GM12878 (cell line): Measurements from ENCODE around the gene MAST2. TPM values are rescaled to one million over a fixed set of nuclear protein-coding genes. Genes with fewer than 3 reads are reported as not detected.

Experiments
- ATAC-seq: fragments of 200-7000 bp; cut with Tn5 transposase; 3 replicates; pipeline ENCODE4 v1.9.1; 2020; ENCODE audit warnings: mild to moderate bottlenecking, moderate library complexity
- BruUV-seq: library from RNA; stranded (reverse); fragments of 400-500 nt; replicated peaks from 2 replicates; lab custom pipeline; 2021; lab: Mats Ljungman, UMichigan
- CTCF ChIA-PET: fragments of 300-600 bp; sonication (Branson Sonifier 250); formaldehyde crosslinking; extraction: SDS; loops from one replicate; lab custom pipeline; 2021; ENCODE audit warnings: inconsistent platforms; lab: Yijun Ruan, JAX
- POLR2A ChIA-PET: fragments of 350-600 bp; formaldehyde crosslinking; extraction: SDS; loops from one replicate; lab custom pipeline; 2021; ENCODE audit warnings: inconsistent platforms; lab: Charles Lee
- RAD21 ChIA-PET: fragments of 300-600 bp; sonication (Branson Sonifier 250); formaldehyde crosslinking; loops from one replicate; lab custom pipeline; 2023; ENCODE audit warnings: antibody characterized with exemption; ENCODE audit not compliant: unreplicated experiment; lab: Charles Lee
- SMC1A ChIA-PET: fragments of 300-600 bp; sonication (Branson Sonifier 250); formaldehyde crosslinking; loops from one replicate; lab custom pipeline; 2023; ENCODE audit not compliant: unreplicated experiment, uncharacterized antibody; lab: Charles Lee
- DNase-seq: peaks from one replicate; pipeline ENCODE4 v3.0.0-alpha.2; 2011; ENCODE audit warnings: low read depth, low spot score
- FAIRE-seq: peaks from 3 replicates; lab custom pipeline; 2011; peaks lifted over from hg19 to GRCh38; lab: Jason Lieb, UNC
- H2AFZ ChIP-seq: 2 replicates; pipeline ENCODE4 v1.6.0; 2011; ENCODE audit warnings: low read depth, low read length, control low read depth; ENCODE audit not compliant: control insufficient read depth
- H3K27ac ChIP-seq: 2 replicates; pipeline ENCODE4 v1.5.1; 2011; ENCODE audit warnings: control low read depth; ENCODE audit not compliant: control insufficient read depth, insufficient read depth
- H3K27me3 ChIP-seq, 2 experiments: replicated peaks in 1 of 2; 2 replicates each; pipeline versions ENCODE4 v1.6.0 to v1.6.1; 2011; ENCODE audit warnings: low read length in 1 of 2; ENCODE audit not compliant: control insufficient read depth in 2 of 2, insufficient read depth in 2 of 2
- H3K36me3 ChIP-seq, 2 experiments: 2 replicates each; pipeline ENCODE4 v1.5.1; 2011; ENCODE audit warnings: low read length in 1 of 2; ENCODE audit not compliant: control insufficient read depth in 2 of 2, insufficient read depth in 2 of 2
- H3K4me1 ChIP-seq: 2 replicates; pipeline ENCODE4 v1.6.1; 2011; ENCODE audit warnings: mild to moderate bottlenecking, low read length, moderate library complexity, mixed read lengths; ENCODE audit not compliant: control insufficient read depth, insufficient read depth
- H3K4me2 ChIP-seq: 2 replicates; pipeline ENCODE4 v1.6.0; 2011; ENCODE audit warnings: control low read depth; ENCODE audit not compliant: control insufficient read depth, insufficient read depth
- H3K4me3 ChIP-seq: fragments of 200-600 bp; sonication (generic); 2 replicates; pipeline ENCODE4 v1.5.1; 2016
- H3K79me2 ChIP-seq: 2 replicates; pipeline ENCODE4 v1.6.0; 2011; ENCODE audit warnings: low read length; ENCODE audit not compliant: control insufficient read depth, insufficient read depth
- H3K9ac ChIP-seq: 2 replicates; pipeline ENCODE4 v1.8.0; 2011; ENCODE audit warnings: low read length, control low read depth, mixed read lengths; ENCODE audit not compliant: control insufficient read depth, insufficient read depth
- H3K9me3 ChIP-seq: replicated peaks from 3 replicates; pipeline ENCODE4 v1.5.1; 2011; ENCODE audit warnings: mild to moderate bottlenecking, low read length; ENCODE audit not compliant: control insufficient read depth, insufficient read depth
- H4K20me1 ChIP-seq: 2 replicates; pipeline ENCODE4 v1.6.0; 2011; ENCODE audit not compliant: control insufficient read depth, insufficient read depth
- CEBPZ ChIP-seq: fragments of 150-350 bp; IDR thresholded peaks from 2 replicates; pipeline ENCODE4 v1.6.1; 2016; ENCODE audit warnings: low read depth, low read length
- KDM1A ChIP-seq: fragments of 200-600 bp; sonication (generic); IDR thresholded peaks from 2 replicates; pipeline ENCODE4 v1.6.1; 2016; ENCODE audit warnings: borderline replicate concordance
- MEF2A ChIP-seq: IDR thresholded peaks from 2 replicates; pipeline ENCODE4 v1.6.1; 2011; ENCODE audit warnings: low read depth, mild to moderate bottlenecking, low read length, moderate library complexity; ENCODE audit not compliant: insufficient read depth
- MEF2B ChIP-seq: fragments of 450-650 bp; IDR thresholded peaks from 2 replicates; pipeline ENCODE4 v1.6.1; 2018; ENCODE audit warnings: mild to moderate bottlenecking, moderate library complexity; ENCODE audit not compliant: partially characterized antibody, poor library complexity, severe bottlenecking
- NFYB ChIP-seq: IDR thresholded peaks from 2 replicates; pipeline ENCODE4 v1.6.1; 2011; ENCODE audit warnings: low read depth, mild to moderate bottlenecking, low read length, improper control_type of control experiment, moderate library complexity; ENCODE audit not compliant: insufficient read depth
- RBBP5 ChIP-seq: fragments of 200-600 bp; sonication (generic); conservative IDR thresholded peaks from 2 replicates; pipeline ENCODE4 v1.6.1; 2016
- RUNX3 ChIP-seq: IDR thresholded peaks from 2 replicates; pipeline ENCODE4 v1.6.1; 2012; ENCODE audit warnings: low read length, inconsistent platforms
- SRF ChIP-seq, 2 experiments: IDR thresholded peaks; 2 replicates each; pipeline ENCODE4 v1.6.1; 2011; ENCODE audit warnings: low read depth in 2 of 2, low read length in 2 of 2, mild to moderate bottlenecking in 1 of 2, moderate library complexity in 1 of 2
- STAT1 ChIP-seq: fragments of 450-650 bp; conservative IDR thresholded peaks from 2 replicates; pipeline ENCODE4 v1.6.1; 2014; ENCODE audit warnings: antibody characterized with exemption, mild to moderate bottlenecking
- TAF1 ChIP-seq: IDR thresholded peaks from 2 replicates; pipeline ENCODE4 v1.6.1; 2011; ENCODE audit warnings: mild to moderate bottlenecking, low read depth, low read length, borderline replicate concordance
- ZNF622 ChIP-seq: fragments of 450-650 bp; IDR thresholded peaks from 2 replicates; pipeline ENCODE4 v1.6.1; 2017; ENCODE audit warnings: mild to moderate bottlenecking, inconsistent platforms
- ZSCAN29 ChIP-seq: fragments of 450-650 bp; IDR thresholded peaks from 2 replicates; pipeline ENCODE4 v1.6.1; 2017; ENCODE audit warnings: mild to moderate bottlenecking, moderate library complexity
- WGBS: methylation state at CpG from one replicate; pipeline ENCODE4 v1.1.6; 2016; ENCODE audit warnings: low lambda C conversion rate; ENCODE audit not compliant: insufficient replicate concordance, insufficient coverage; ENCODE audit errors: missing lambda C conversion rate; 5-methylcytosine and 5-hydroxymethylcytosine counted together
- in situ Hi-C: fragments of 300-500 bp; cut with MboI; formaldehyde crosslinking; loops from 9 replicates; pipeline ENCODE4 v1.14.3; 2018; ENCODE audit warnings: mixed read lengths
- intact Hi-C: fragments of 100-400 bp; cut with micrococcal nuclease; formaldehyde crosslinking; loops from one replicate; pipeline ENCODE4 v1.14.2; 2022; ENCODE audit not compliant: unreplicated experiment
- polyA plus RNA-seq, 11 experiments: library from polyadenylated mRNA; depleted of rRNA in 4 of 11; unstranded in 6 of 11; stranded (reverse) in 5 of 11; fragments of >200 nt; fragmentation: Nextera tagmentation in 4 of 11; fragmentation: Illumina TruSeq in 1 of 11; extraction: Ambion mirVana in 4 of 11; extraction: Trizol in 1 of 11; gene quantifications; 1 replicate in 1 of 11; 2 replicates in 10 of 11; pipeline versions ENCODE4 v1.2.1 to v1.2.3, GENCODE V29; 2011 to 2016; ENCODE audit warnings: inconsistent platforms in 2 of 11, missing spikeins in 2 of 11, low read depth in 1 of 11
- total RNA-seq, 4 experiments: library from RNA; depleted of rRNA in 3 of 4; stranded (reverse); fragments of >200 nt in 3 of 4; fragmentation: Illumina TruSeq in 1 of 4; extraction: Trizol in 1 of 4; gene quantifications; 2 replicates each; pipeline versions ENCODE4 v1.2.1 to v1.2.3, GENCODE V29; 2013 to 2021
- TF ChIP-seq, protein P1 (sequence below): fragments of 450-650 bp; IDR thresholded peaks from 2 replicates; pipeline ENCODE4 v1.6.1; 2016; ENCODE audit warnings: mild to moderate bottlenecking, moderate library complexity, borderline replicate concordance

Gene MAST2
- total and polyA plus RNA-seq, 10 of the 15 experiments (the other 5 are each of a cell fraction or from before 2014, with no cell fraction given): 1.0 to 28.7 (median 13.8) TPM

GRCh38 chr1:46084553-46085451 is 281.4 kb downstream of the MAST2 start:
- peaks cover 12% of the 10 kb centered on the region for H3K79me2 ChIP-seq
- in situ Hi-C loops: no loop called here
- H3K27ac ChIP-seq: no peak overlapping the region
- ChIA-PET CTCF (interaction anchor here (0.7 to 1.4 kb wide), 5 partner anchors 10 to 139 kb away, joined by 3 to 7 read pairs (median 4); no protein-coding TSS in a partner anchor), SMC1A (interaction anchor here (1.0 to 2.3 kb wide), 18 partner anchors 8 to 160 kb away, joined by 3 to 9 read pairs (median 4); no protein-coding TSS in a partner anchor), RAD21 (interaction anchor here (0.8 to 1.4 kb wide), 10 partner anchors 9 to 140 kb away, joined by 3 to 5 read pairs (median 3); no protein-coding TSS in a partner anchor), POLR2A (interaction anchor here (0.7 to 1.2 kb wide), 4 partner anchors 8 to 399 kb away, joined by 3 to 4 read pairs (median 4); partner anchors contain the start of gene GPBP1L1)
- H4K20me1 ChIP-seq: no peaks in the 10 kb centered on the region
- H3K27me3 ChIP-seq: no peaks in the 10 kb centered on the region
- H3K4me3 ChIP-seq: no peak overlapping the region
- no peak overlapping the region for H3K9ac ChIP-seq
- FAIRE-seq (no peak), DNase-seq (no peak), ATAC-seq (peak; percentile 54)
- no peaks in the 10 kb centered on the region for H3K9me3 ChIP-seq
- H2AFZ ChIP-seq: no peak overlapping the region
- H3K4me2 ChIP-seq: no peak overlapping the region
- WGBS: 36% methylated on average over 1 of the region's 1 CpG
- H3K4me1 ChIP-seq: no peaks in the 10 kb centered on the region
- intact Hi-C loops: no loop called here
- H3K36me3 ChIP-seq: no peaks in the 10 kb centered on the region
- no TSS peak for BruUV-seq
- no peak for TF ChIP-seq SRF (IDR thresholded peaks at IDR 0.05; ENCODE audit: low read depth in 2 of 2, low read length in 2 of 2)
- no peak for TF ChIP-seq ZNF622
- TF ChIP-seq ZSCAN29: no peak
- TF ChIP-seq KDM1A: no peak
- no peak for TF ChIP-seq RBBP5
- no peak for TF ChIP-seq RUNX3
- no peak for TF ChIP-seq STAT1
- TF ChIP-seq NFYB: no peak
- TF ChIP-seq, protein P1, sequence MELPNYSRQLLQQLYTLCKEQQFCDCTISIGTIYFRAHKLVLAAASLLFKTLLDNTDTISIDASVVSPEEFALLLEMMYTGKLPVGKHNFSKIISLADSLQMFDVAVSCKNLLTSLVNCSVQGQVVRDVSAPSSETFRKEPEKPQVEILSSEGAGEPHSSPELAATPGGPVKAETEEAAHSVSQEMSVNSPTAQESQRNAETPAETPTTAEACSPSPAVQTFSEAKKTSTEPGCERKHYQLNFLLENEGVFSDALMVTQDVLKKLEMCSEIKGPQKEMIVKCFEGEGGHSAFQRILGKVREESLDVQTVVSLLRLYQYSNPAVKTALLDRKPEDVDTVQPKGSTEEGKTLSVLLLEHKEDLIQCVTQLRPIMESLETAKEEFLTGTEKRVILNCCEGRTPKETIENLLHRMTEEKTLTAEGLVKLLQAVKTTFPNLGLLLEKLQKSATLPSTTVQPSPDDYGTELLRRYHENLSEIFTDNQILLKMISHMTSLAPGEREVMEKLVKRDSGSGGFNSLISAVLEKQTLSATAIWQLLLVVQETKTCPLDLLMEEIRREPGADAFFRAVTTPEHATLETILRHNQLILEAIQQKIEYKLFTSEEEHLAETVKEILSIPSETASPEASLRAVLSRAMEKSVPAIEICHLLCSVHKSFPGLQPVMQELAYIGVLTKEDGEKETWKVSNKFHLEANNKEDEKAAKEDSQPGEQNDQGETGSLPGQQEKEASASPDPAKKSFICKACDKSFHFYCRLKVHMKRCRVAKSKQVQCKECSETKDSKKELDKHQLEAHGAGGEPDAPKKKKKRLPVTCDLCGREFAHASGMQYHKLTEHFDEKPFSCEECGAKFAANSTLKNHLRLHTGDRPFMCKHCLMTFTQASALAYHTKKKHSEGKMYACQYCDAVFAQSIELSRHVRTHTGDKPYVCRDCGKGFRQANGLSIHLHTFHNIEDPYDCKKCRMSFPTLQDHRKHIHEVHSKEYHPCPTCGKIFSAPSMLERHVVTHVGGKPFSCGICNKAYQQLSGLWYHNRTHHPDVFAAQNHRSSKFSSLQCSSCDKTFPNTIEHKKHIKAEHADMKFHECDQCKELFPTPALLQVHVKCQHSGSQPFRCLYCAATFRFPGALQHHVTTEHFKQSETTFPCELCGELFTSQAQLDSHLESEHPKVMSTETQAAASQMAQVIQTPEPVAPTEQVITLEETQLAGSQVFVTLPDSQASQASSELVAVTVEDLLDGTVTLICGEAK: no peak
- no peak for TF ChIP-seq CEBPZ
- TF ChIP-seq TAF1: no peak
- no peak for TF ChIP-seq MEF2A
- no peak for TF ChIP-seq MEF2B
